Skin epidermis (tissue), 12 donors: Measurements from ENCODE around the gene KCP.

Experiments
- H3K27ac ChIP-seq, 21 experiments: fragments of 200-600 bp; sonication (generic) in 11 of 21; one replicate each; pipeline ENCODE4 v1.5.0; 2020; ENCODE audit warnings: mild to moderate bottlenecking in 3 of 21, inconsistent platforms in 2 of 21, moderate library complexity in 2 of 21
- H3K4me3 ChIP-seq, 7 experiments: fragments of 200-600 bp; sonication (generic) in 2 of 7; one replicate each; pipeline ENCODE4 v1.5.0; 2020; ENCODE audit warnings: inconsistent platforms in 2 of 7, mild to moderate bottlenecking in 2 of 7, moderate library complexity in 1 of 7

KCP gene

GRCh38 chr7:128835231-128835751, 75.2 kb downstream of the KCP start:
- no peak overlapping the region for H3K27ac ChIP-seq
- H3K4me3 ChIP-seq, result no peak overlapping the region

- no peak overlapping the region for H3K4me3 ChIP-seq
- H3K27ac ChIP-seq, result peak overlapping the region in 13 of 21 experiments; percentile 1 to 71 (median 34)
Observed at GRCh38 chr7:128833946-128834325, 76.6 kb downstream of the KCP start.

- Histone ChIP-seq H3K27ac (peak overlapping the region in 16 of 21 experiments; percentile 19 to 84 (median 56)), H3K4me3 (no peak overlapping the region)
Observed at GRCh38 chr7:128833148-128833945, 77.2 kb downstream of the KCP start.

GRCh38 chr7:128832880-128833147, 77.7 kb downstream of the KCP start:
- H3K27ac ChIP-seq, result peak overlapping the region in 16 of 21 experiments; percentile 10 to 84 (median 56)
- peak overlapping the region in 1 of 7 experiments; percentile 36 for H3K4me3 ChIP-seq

- Histone ChIP-seq H3K27ac (peak overlapping the region in 16 of 21 experiments; percentile 10 to 84 (median 56)), H3K4me3 (peak overlapping the region in 3 of 7 experiments; percentile 28 to 48 (median 36))
Observed at GRCh38 chr7:128831994-128832879, 78.3 kb downstream of the KCP start.

GRCh38 chr7:128831178-128831993, 79.1 kb downstream of the KCP start:
- peak overlapping the region in 6 of 7 experiments; percentile 23 to 48 (median 30) for H3K4me3 ChIP-seq
- peak overlapping the region in 12 of 21 experiments; percentile 0 to 84 (median 50) for H3K27ac ChIP-seq

GRCh38 chr7:128830231-128831177, 80.0 kb downstream of the KCP start, which contains the start of gene FLNC:
Gene FLNC (plus strand): TSS chr7:128830406. CDS start chr7:128830638, 232 bp downstream.
- Histone ChIP-seq H3K4me3 (peak within 1 kb of the TSS; percentile 23 to 48 (median 28)), H3K27ac (peak within 1 kb of the TSS in 13 of 21 experiments; percentile 0 to 84 (median 54))

DNA sequence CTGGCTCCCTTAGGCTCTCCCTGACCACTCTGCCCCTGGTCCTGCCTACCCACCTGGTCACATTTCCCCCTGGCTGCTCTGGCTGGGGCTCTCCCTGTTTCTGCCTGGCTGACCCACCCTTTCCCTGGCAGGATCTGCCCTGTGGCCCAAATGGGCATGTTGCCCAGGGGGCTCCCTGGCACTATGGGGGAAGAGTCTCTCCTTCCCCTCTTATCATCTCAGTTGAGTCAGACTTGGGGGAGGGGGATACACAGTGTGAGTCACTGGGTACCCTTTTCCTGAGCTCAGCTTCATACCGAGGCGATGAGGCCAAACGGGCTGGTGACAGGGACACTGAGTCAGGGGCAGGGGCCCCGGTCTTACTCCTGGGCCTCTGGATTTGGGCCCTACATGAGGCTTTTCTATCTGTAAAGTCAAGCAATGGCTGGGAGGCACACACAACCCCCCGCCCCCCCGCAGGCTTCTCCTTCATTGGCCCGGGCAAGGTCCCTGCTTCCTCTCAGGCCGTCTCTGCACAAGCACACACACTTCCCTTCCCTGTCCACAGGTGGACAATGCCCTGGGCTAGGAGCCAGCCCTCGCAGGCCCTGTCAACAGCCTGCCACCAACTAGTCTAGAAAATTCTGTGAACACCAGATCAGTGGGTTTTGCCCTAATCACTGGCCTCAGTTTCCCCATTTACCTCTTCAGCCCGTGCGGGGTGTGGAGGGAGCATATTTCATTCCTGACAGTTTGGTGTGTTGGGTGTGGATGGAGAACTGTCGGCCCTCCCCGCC, 80.9 kb downstream of the KCP start:
- peak overlapping the region in 1 of 7 experiments; percentile 48 for H3K4me3 ChIP-seq
- H3K27ac ChIP-seq, result no peak overlapping the region

DNA sequence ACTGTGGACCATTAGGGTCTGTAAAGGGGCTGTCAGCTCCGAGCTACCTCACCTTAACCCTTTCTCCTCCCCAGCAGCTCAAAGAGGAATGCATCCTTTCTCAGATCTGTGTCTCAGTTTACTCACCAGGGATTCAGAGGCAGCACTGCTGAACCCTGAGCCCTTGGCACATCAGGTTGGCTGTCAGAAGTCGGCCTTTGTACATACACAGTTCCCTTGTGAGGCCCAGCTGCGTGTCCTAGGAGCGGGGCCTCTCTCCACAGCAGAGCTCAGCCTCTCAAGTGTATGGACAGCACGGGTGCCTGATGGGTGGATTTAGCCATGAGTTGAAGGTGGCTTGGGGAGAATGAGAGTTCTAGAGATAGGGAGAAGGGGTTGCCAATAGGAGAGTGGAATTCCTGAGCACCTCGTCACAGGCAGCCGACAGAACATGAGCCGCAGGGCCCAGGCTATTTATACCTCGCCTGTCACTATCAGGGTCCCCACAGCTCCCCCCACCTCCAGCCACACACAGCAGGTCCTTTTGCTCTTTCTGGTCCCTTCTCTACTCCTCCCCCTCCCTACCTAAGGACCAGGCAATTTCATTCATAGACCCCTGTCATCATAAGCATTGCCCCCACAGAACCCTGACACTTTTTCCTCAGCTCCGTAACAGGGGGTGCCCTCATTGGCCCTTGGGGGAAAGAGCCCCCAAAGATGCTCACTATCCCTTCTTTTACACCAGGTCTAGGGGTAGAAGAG, 82.4 kb downstream of the KCP start:
- no peak overlapping the region for H3K4me3 ChIP-seq
- H3K27ac ChIP-seq, result no peak overlapping the region

- H3K4me3 ChIP-seq, result no peak overlapping the region
- no peak overlapping the region for H3K27ac ChIP-seq
Observed at GRCh38 chr7:128827248-128827958, 83.1 kb downstream of the KCP start.

DNA sequence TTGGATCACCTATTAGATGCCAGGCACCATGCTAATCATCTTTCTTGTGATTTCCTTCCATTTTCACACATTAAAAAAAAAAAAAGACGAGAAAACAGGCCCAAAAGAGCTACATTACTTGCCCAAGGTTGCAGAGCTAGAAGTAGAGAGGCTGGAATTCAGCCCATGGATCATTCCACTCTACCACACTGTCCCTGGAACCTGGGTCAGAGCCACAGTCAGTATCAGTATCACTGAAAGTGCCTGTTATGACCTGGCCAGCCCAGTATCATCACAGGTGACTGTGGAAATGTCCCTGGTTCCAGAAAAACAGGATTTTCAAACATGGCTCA, 83.6 kb downstream of the KCP start:
- H3K27ac ChIP-seq, result no peak overlapping the region
- H3K4me3 ChIP-seq, result no peak overlapping the region
